Endodermal cell (in vitro differentiated cells): Measurements from ENCODE around the gene JADE1. TPM values are rescaled to one million over a fixed set of nuclear protein-coding genes. Genes with fewer than 3 reads are reported as not detected.

ENCODE experiments used
- DNase-seq: peaks from one replicate; pipeline ENCODE4 v3.0.0-alpha.2; 2017
- H3K27ac ChIP-seq: 2 replicates; pipeline ENCODE4 v1.5.1; 2013; ENCODE audit warnings: mild to moderate bottlenecking, low read depth, low read length, moderate library complexity
- H3K27me3 ChIP-seq: 2 replicates; pipeline ENCODE4 v1.6.1; 2013; ENCODE audit warnings: mild to moderate bottlenecking, low read length, moderate library complexity; ENCODE audit not compliant: insufficient read depth, control insufficient read depth, poor library complexity, severe bottlenecking
- H3K36me3 ChIP-seq: 2 replicates; pipeline ENCODE4 v1.7.0; 2013; ENCODE audit warnings: mild to moderate bottlenecking, low read length, moderate library complexity; ENCODE audit not compliant: control insufficient read depth, insufficient read depth
- H3K4me1 ChIP-seq: one replicate; pipeline ENCODE4 v1.7.0; 2013; ENCODE audit warnings: low read length; ENCODE audit not compliant: control insufficient read depth, insufficient read depth
- H3K4me3 ChIP-seq: 2 replicates; pipeline ENCODE4 v1.5.1; 2013; ENCODE audit warnings: mild to moderate bottlenecking, low read length, moderate library complexity
- H3K9ac ChIP-seq: 2 replicates; pipeline ENCODE4 v1.6.1; 2013; ENCODE audit warnings: mild to moderate bottlenecking, low read length, moderate library complexity; ENCODE audit not compliant: poor library complexity, severe bottlenecking; ENCODE audit errors: extremely low read depth
- H3K9me3 ChIP-seq: 2 replicates; pipeline ENCODE4 v1.6.1; 2013; ENCODE audit warnings: mild to moderate bottlenecking, low read length, moderate library complexity; ENCODE audit not compliant: control insufficient read depth
- H3K27ac Mint-ChIP-seq: 2 replicates; pipeline ENCODE4 v1.8.0; 2020; ENCODE audit warnings: mixed read lengths
- H3K27me3 Mint-ChIP-seq: 2 replicates; pipeline ENCODE4 v1.8.0; 2021; ENCODE audit warnings: mild to moderate bottlenecking, mixed read lengths; ENCODE audit not compliant: insufficient read depth
- H3K36me3 Mint-ChIP-seq: 2 replicates; pipeline ENCODE4 v1.8.0; 2020; ENCODE audit warnings: low read depth, mixed read lengths
- H3K4me1 Mint-ChIP-seq: 2 replicates; pipeline ENCODE4 v1.8.0; 2020; ENCODE audit warnings: mixed read lengths
- H3K4me3 Mint-ChIP-seq: 2 replicates; pipeline ENCODE4 v1.8.0; 2020; ENCODE audit warnings: mild to moderate bottlenecking, moderate library complexity, mixed read lengths
- H3K9me3 Mint-ChIP-seq: 2 replicates; pipeline ENCODE4 v1.8.0; 2020; ENCODE audit warnings: mild to moderate bottlenecking, mixed read lengths
- CTCF ChIP-seq: fragments of 200-600 bp; sonication (generic); conservative IDR thresholded peaks from 2 replicates; pipeline ENCODE4 v1.5.0; 2021; ENCODE audit warnings: antibody characterized with exemption, mild to moderate bottlenecking
- WGBS, 2 experiments: methylation state at CpG; one replicate each; pipeline versions ENCODE4 v1.1.5 to v1.1.7; 2013; ENCODE audit warnings: missing lambda C conversion rate in 2 of 2, mixed read lengths in 1 of 2; ENCODE audit not compliant: insufficient coverage in 1 of 2, insufficient read length in 1 of 2; 5-methylcytosine and 5-hydroxymethylcytosine counted together
- total RNA-seq, 2 donors: library from RNA; stranded (reverse); fragmentation: NEBNext Ultra II Directional in 1 of 2; extraction: Animal tissue kit (Norgen Biotek cat#: 25700) in 1 of 2; gene quantifications; 2 replicates in 1 of 2; 3 replicates in 1 of 2; pipeline ENCODE4 v1.2.1, GENCODE V29; 2021

JADE1 gene
- total RNA-seq, 2 donors from 2014 or later = 48.5 to 50.8 TPM

GRCh38 chr4:128803783-128804182, 5.7 kb upstream of the JADE1 start:
- H3K27ac ChIP-seq = no peak overlapping the region
- no peaks in the 10 kb centered on the region for H3K36me3 Mint-ChIP-seq
- no peaks in the 10 kb centered on the region for H3K27me3 ChIP-seq
- no peak for TF ChIP-seq CTCF
- no peak for DNase-seq
- no peaks in the 10 kb centered on the region for H3K9me3 ChIP-seq
- H3K27me3 Mint-ChIP-seq = peaks cover 18% of the 10 kb centered on the region
- no peak overlapping the region for H3K4me3 ChIP-seq
- H3K4me3 Mint-ChIP-seq = no peak overlapping the region
- H3K9me3 Mint-ChIP-seq = no peaks in the 10 kb centered on the region
- H3K4me1 Mint-ChIP-seq = peaks cover 4% of the 10 kb centered on the region
- no peaks in the 10 kb centered on the region for H3K36me3 ChIP-seq
- peaks cover 4% of the 10 kb centered on the region for H3K4me1 ChIP-seq
- no peak overlapping the region for H3K9ac ChIP-seq
- H3K27ac Mint-ChIP-seq = no peak overlapping the region
- WGBS, 2 experiments = 72 to 88% methylated on average over 1 to 2 of the region's 2 CpGs

- 0% methylated on average over 6 to 14 of the region's 16 CpGs for WGBS, 2 experiments
- H3K4me3 Mint-ChIP-seq = peak overlapping the region; percentile 89
- peak overlapping the region; percentile 95 for H3K9ac ChIP-seq
- DNase-seq = no peak
- H3K9me3 Mint-ChIP-seq = peaks cover 2% of the 10 kb centered on the region
- H3K4me1 Mint-ChIP-seq = peaks cover 9% of the 10 kb centered on the region
- H3K27ac Mint-ChIP-seq = peak overlapping the region; percentile 96
- H3K4me3 ChIP-seq = peak overlapping the region; percentile 99
- H3K27me3 ChIP-seq = no peaks in the 10 kb centered on the region
- TF ChIP-seq CTCF = no peak
- peak overlapping the region; percentile 97 for H3K27ac ChIP-seq
- H3K9me3 ChIP-seq = no peaks in the 10 kb centered on the region
- no peaks in the 10 kb centered on the region for H3K4me1 ChIP-seq
- peaks cover 3% of the 10 kb centered on the region for H3K36me3 Mint-ChIP-seq
- peaks cover 16% of the 10 kb centered on the region for H3K27me3 Mint-ChIP-seq
- H3K36me3 ChIP-seq = no peaks in the 10 kb centered on the region
Observed at GRCh38 chr4:128810331-128810870, 901 bp downstream of the JADE1 start.

GRCh38 chr4:128810871-128811570, 1.5 kb downstream of the JADE1 start:
- peak; percentile 97 for DNase-seq
- Mint-ChIP-seq H3K36me3 (peaks cover 3% of the 10 kb centered on the region), H3K27ac (peak overlapping the region; percentile 96), H3K27me3 (peaks cover 16% of the 10 kb centered on the region), H3K4me3 (peak overlapping the region; percentile 89), H3K9me3 (peaks cover 2% of the 10 kb centered on the region), H3K4me1 (peaks cover 10% of the 10 kb centered on the region)
- Histone ChIP-seq H3K36me3 (peaks cover 4% of the 10 kb centered on the region), H3K27me3 (no peaks in the 10 kb centered on the region), H3K27ac (peak overlapping the region; percentile 97), H3K4me1 (no peaks in the 10 kb centered on the region), H3K9ac (peak overlapping the region; percentile 95), H3K9me3 (no peaks in the 10 kb centered on the region), H3K4me3 (peak overlapping the region; percentile 99)
- TF ChIP-seq CTCF = no peak
- WGBS, 2 experiments = 0% methylated on average over 4 to 50 of the region's 50 CpGs
